OCI-LY7 (cell line): ENCODE data around the gene VDR.

Experiments
- CTCF ChIP-seq: fragments of 200-600 bp; sonication (generic); conservative IDR thresholded peaks from 2 replicates; pipeline ENCODE4 v1.5.1; 2014; ENCODE audit warnings: mild to moderate bottlenecking, antibody characterized with exemption, low read length, moderate library complexity, mixed read lengths
- EZH2phosphoT487 ChIP-seq: fragments of 200-600 bp; sonication (generic); IDR thresholded peaks from 2 replicates; pipeline ENCODE4 v1.6.1; 2018; ENCODE audit warnings: low read depth, borderline replicate concordance, mild to moderate bottlenecking, mixed run types, antibody characterized with exemption, low read length, moderate library complexity, mixed read lengths

- TF ChIP-seq CTCF (no peak), EZH2phosphoT487 (no peak)
Observed at GRCh38 chr12:47819896-47820630, 84.7 kb downstream of the VDR start, which contains the start of gene HDAC7.
